SKM-1 treated with dmso at 0.1 percent for 144 hours (cell line): ENCODE measurements around the gene THEM5.

Source experiments
- DNase-seq: peaks from one replicate; lab custom pipeline; 2025; ENCODE audit not compliant: unreplicated experiment; lab: John Stamatoyannopoulos, UW

The THEM5 gene

DNA sequence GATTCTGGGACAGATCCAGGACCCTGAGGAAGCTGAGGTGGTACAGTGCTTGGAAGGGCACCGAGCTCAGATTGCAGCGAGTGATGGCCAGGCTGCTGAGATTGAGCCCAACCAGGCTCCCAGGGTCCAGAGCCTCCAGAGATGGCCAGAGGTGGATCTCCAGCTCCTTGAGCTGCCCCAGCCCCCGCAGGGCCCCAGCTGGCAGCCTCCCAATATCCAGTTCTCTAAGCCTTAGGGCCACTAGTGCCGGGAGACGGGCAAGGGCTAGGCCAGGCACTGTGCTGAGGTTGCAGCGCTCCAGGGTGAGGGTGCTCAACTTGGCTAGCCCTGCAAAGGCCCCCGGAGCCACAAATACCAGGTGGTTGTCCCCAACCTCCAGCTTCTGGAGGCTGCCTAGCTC, 51.7 kb downstream of the THEM5 start:
- no peak for DNase-seq

DNA sequence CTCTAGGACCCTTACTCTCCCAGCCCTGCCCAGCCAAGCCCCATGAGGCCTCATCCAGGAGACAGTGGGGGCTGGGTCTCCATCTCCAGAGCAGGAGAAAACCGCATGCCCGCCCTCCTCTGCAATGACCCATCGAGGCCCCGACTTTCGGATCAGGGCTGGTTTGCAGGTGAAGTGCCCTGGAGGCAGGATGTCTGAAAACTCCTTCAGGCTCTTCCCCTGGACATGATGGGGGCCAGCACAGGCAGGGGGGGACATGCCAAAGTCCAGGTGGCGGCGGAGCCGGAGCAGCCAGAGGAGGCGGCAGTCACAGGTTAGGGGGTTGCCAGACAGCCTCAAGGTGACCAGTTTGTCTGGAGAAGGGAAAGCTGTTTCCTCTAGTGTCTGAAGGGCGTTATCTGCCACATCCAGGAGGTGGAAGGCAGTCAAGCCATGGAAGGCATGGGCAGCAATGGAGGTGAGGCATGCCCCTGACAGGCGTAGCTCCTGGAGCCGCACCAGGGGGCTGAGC, 52.1 kb downstream of the THEM5 start:
- no peak for DNase-seq

DNA sequence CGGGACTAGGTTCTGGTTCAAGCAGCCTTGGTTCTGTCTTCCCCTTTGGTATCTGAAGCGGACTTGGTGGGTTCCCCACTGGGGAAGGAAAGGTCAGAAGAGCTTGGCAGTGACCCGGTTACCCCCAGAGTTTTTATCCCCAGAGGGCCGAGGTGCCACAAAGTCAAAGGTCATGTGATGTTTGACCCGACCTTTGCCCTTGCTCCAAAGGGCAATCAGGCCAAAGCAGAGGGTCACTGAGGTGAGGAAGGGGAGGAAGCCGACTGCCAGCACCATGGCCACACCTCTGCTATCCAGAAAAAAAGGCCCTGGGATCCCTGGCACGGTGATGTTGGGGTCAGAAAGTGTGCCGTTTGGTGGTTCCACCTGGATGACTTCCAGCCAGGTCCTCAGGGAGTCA, 52.7 kb downstream of the THEM5 start:
- no peak for DNase-seq

DNA sequence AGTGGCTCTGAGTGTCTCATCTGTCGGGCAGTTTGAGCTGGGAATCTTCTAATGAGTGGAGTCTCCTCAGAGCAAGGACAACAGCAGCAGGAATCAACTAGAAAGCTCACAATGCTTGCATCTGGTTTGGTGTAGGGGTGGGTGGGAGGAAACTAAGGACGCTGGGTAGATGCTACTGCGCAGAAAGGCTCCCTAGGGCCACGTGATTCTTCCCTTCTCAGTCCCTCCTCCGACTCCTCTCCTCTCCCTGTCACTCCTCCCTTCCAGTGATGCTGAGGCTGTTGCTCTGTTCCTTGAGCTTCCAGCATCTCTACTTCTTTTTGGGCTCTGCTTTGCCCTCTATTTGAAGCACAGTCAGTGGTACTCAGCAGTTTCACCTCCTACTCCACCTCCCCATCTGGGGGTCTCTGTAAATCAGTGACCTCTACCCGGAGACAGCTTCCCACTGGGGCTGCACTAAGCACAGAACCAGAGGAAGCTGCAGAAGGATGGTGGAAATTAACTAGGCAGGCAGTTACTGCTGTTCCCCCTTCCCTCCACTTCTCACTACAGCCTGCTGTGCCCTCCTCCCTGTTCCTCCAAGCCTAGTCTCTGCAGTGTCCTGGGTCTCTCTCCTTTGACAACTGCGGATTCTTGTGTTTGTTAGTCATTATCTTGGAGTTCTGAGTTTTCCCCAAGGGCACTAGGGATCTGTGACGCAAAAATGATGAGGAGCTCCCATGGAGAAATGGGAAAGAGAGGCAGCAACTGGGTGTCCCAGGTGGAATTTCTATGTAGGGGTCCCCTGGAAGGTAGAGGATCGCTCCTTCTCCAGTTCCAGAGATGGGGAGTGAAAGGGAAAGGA, 54.1 kb downstream of the THEM5 start:
- no peak for DNase-seq

DNA sequence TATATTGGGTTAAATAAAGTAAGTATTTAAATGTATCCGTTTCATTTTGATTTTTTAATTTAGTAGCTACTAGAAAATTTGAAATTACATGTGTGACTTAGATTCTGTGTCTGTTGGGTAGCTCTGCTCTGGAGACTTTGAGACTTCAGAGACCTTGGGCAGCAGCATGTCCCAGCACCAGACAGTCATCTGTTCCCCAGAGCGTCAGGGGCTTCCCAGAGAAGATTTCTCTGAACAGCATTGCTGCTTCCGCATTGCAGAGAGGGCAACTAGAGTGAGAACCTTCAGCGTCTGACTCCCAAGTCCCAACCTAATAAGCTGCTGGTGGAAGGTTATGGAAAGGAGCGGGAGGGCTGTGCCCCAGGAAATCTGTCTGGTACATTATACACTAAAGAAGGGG, 54.9 kb downstream of the THEM5 start:
- DNase-seq = no peak
